Renal cortical epithelial cell (primary cell): Measurements from ENCODE around the gene PCGF3. TPM values are rescaled to one million over a fixed set of nuclear protein-coding genes. Genes with fewer than 3 reads are reported as not detected.
"Not testable (repeated sequence)": the region's sequence is repeated elsewhere in the genome, so short reads cannot be mapped to it uniquely, and the experiment has no call there.

Experiments
- DNase-seq: peaks from one replicate; pipeline ENCODE4 v3.0.0-alpha.2; 2011; ENCODE audit warnings: low read depth
- total RNA-seq: library from RNA; depleted of rRNA; stranded (reverse); fragments of >200 nt; gene quantifications from 2 replicates; pipeline ENCODE4 v1.2.3, GENCODE V29; 2014

Gene PCGF3
- total RNA-seq, 1 donor from 2014 or later: 86.6 TPM

- DNase-seq: no peak
These were observed 38.1 kb upstream of the PCGF3 start for GRCh38 chr4:667545-667925.

- DNase-seq: not testable (repeated sequence)
These were observed 37.4 kb upstream of the PCGF3 start for GRCh38 chr4:668219-668618.

GRCh38 chr4:669806-670559, 35.6 kb upstream of the PCGF3 start:
- DNase-seq: not testable (repeated sequence)

DNA sequence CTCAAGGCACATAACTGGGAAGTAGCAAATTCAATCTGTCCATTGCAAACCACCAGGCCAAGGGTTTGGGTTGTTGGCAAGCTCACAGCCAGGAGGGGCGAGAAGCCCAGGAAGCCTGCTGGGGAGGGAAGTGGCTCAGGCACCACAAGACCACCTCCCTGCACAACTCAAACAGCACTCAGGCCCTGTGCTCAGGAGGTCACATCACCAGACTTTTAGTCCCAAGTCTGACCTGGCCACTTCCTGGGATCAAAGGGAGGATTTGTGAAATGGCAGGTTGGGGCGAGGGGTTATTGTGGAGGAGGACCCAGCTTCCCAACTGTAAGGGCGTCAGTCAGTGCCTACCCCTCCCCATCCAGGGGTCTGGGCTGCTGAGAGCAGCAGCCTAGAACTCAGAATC, 33.9 kb upstream of the PCGF3 start:
- DNase-seq: no peak

GRCh38 chr4:673349-674091, 32.1 kb upstream of the PCGF3 start:
- DNase-seq: no peak

DNA sequence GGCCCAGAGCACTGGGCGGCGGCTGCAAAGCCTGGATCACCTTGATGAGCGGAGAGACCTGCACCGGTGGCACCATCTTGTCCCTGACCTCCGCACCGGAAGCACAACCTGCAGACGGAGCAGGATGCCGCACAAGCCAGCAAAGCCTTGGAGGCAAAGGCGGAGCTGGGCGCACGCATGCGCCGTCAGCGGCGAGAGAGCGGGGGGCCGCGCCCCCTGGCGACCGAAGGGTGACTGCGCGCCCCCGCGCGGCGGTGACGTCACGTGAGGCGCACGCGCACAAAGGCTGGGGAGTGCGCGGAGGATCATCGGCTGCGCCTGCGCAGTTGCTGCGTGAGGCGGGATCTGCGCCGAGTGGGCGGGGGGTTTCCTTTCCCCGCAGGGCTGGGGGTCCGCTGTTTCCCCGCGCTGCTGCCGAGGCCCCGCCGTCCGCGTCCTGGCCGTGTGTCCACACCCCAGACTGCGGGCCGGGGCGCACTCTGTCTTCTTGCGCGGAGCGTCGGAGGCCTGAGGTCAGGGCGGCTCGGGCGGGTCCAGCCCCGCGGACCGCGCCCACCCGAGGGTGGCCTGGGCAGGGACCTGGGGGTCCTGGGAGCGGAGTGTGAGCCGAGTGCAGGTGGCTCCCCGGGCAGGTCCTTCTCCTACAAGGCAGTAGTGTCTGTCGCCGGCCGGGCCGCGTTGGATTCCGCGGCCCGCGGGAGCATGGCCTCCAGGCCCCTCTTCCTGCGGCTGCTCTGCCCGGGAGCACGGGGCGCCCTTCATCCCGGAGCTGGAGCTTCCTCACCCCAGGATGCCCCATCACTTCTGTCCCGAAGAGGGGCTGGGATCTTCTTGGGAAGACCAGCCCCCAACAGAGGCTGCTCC, 31.2 kb upstream of the PCGF3 start, which contains the start of the genes ATP5ME and MYL5:
TSS of gene ATP5ME (minus strand) at position 105 of the 864 bp plus-strand sequence. CDS start at position 76, 29 bp downstream.
TSS of gene MYL5 (plus strand) at position 371 of the 864 bp plus-strand sequence. CDS start 3,485 bp downstream, outside the sequence.
- peak; percentile 92 for DNase-seq

GRCh38 chr4:675036-675882, 30.4 kb upstream of the PCGF3 start:
- no peak for DNase-seq

DNA sequence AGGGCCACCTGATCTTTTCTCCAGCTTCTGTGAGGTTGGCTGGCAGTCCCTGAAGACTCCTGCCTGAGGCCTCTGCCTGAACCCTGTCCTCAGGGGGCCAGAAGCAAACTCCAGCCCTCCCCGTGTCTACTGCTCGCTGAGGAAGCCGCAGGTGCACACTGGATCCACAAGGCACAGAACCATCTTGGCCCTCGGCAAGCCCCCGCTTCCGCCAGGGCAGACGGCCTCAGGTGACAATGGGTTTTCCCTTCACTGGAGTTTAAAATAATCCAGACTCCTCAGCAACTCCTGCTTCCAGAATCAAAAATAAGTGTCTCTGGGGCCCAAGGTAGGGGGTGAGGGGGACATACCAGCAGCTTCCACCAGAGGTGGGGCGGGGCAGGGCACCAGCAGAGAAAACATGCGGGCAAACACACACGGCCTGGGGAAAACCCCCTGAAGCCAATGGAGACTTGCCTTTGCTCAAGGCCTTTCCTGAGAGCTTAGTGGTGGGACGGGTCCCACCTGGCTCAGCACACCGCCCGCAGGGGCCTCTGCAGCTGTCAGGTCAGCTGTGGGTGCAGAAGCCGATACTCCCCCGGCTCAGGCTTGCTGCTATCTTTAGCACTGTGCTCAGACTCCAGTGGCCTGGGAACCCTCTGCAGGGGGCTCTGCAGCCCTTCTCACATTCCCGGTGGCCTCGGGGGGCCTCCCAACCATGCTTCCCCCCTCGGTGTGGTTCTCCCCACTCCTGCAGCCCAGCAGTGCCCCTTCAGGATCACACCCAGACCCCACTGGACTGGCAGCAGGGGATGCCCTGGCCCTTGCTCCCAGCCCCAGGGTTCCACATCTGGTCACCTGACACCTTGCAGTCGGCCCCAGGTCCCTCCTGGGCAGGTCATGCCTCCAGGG, 29.4 kb upstream of the PCGF3 start:
- DNase-seq: no peak

DNA sequence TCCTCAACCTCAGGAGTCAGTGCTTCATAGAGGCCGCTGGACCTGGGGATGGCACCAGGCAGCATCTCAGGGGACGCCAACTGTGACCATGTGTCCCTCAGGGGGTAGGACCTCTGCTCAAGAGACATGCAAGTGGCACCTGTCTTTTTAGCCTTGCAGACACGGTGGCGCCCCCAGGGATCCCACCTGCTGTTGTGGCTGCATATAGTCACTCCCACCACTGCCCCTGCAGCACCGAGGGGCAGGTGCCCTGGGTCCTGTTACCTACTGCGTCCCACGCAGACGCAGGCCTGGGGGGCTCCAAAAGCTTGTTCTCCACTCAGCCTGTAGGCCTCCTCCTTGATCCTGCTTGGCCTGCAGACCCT, 28.8 kb upstream of the PCGF3 start:
- no peak for DNase-seq

- no peak for DNase-seq
These were observed 28.0 kb upstream of the PCGF3 start for GRCh38 chr4:677431-678293.

GRCh38 chr4:678331-679103, 27.1 kb upstream of the PCGF3 start:
- no peak for DNase-seq

GRCh38 chr4:679104-679481, 26.5 kb upstream of the PCGF3 start:
- no peak for DNase-seq

- DNase-seq: no peak
These were observed 26.0 kb upstream of the PCGF3 start for GRCh38 chr4:679629-680028.

- no peak for DNase-seq
These were observed 25.5 kb upstream of the PCGF3 start for GRCh38 chr4:680091-680490.

DNA sequence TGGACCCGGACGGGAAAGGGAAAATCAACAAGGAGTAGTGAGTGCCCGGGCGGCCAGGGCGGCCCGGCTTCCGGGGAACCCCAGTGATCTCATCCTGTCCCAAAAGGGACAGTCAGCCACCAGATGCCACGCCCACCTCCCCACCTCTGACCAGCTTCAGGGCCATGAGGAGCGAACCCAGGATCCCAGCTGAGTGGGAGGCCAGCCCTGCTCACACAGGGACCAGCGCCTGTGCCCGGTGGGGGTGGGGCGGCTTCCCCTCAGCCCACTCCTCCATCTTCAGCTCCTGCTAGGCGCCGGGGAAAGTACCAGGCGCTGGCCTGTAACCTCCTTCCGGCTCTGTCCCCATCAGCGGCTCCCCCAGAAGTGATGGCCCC, 25.1 kb upstream of the PCGF3 start:
- no peak for DNase-seq

DNA sequence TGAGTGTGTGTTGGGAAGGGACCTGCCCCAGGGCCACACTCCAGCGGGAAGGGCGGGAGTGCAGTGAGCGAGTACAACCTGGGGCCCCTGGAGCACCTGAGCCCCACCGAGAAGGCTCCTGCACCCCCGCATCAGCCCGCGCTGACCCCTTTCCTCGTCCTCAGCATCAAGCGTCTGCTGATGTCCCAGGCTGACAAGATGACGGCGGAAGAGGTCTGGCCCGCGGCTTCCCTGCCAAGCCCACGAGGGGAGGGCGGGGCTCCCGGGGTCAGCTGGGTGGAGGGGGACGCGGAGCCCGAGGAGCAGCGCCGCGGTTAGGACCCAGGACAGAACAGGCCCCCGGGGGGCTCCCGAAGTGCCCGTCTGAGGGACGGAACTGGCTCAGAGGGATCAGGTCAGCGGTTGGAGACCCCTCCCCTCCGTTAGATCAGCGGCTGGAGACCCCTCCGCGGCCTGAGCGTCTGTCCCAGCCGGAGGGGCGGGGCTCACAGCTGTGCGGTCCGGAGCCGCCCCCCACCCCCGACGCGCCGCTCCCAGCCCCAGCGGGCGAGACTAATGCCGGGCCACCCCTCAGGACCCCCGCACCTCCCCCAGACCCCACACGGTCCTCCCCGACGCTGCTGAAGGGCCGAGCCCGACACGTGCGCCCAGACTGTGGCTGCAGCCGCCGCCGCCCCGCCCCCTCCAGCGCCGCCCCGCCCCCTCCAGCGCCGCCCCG, 24.5 kb upstream of the PCGF3 start:
- DNase-seq: no peak

DNA sequence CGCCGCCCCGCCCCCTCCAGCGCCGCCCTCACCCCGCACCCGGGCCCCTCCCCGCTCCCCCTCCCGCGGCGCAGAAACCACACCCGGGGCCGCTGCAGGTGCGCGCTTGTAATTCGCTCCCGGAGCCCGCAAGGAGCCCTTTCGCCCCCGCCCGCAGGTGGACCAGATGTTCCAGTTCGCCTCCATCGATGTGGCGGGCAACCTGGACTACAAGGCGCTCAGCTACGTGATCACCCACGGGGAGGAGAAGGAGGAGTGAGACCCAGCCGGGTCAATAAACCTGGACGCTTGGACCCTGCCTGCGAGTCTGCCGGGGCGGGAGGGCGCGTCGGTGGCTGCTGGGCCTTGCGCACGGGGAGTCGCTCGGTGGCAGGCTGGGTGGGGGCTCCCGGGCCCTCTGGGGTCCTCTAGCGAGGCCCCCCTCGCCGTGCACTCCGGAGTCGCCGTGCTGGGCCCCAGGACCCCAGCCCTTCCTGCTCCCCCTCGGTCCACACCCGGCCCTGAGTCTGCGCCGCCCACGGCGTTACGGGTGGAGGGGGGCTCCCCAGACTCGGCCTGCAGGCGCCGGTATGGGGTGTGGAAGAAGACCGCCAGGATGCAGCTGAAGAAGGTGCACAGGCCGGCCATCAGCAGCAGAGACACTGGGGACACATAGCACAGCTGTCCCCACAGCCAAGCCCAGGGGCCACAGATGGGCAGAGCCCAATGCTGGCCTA, 23.7 kb upstream of the PCGF3 start:
- DNase-seq: no peak
